GM18511 (cell line): ENCODE data around the gene LIPA.
"Not testable (repeated sequence)": the region's sequence is repeated elsewhere in the genome, so short reads cannot be mapped to it uniquely, and the experiment has no call there.

Source experiments
- ATAC-seq: cut with Tn5 transposase; IDR thresholded peaks from one replicate; pipeline ENCODE4 v1.9.1; 2021; ENCODE audit warnings: mild to moderate bottlenecking, moderate library complexity; ENCODE audit not compliant: unreplicated experiment

The LIPA gene

DNA sequence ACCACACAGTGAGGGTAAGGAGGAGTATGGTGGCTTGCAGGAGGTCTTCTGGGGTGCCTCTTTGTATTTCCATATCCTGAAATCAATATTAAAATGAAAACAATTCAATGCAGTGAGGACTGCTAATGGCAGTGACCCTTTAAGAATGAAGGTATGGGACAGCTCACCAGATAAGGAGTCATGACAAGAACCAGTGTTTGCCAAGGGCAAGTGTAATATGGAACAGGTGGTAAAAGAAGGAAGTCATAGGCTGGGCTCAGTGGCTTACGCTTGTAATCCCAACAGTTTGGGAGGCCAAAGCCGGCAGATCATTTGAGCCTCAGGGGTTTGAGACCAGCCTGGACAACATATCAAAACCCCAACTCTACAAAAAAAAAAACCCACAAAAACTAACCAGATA is 20.0 kb upstream of the LIPA start:
- no peak for ATAC-seq

DNA sequence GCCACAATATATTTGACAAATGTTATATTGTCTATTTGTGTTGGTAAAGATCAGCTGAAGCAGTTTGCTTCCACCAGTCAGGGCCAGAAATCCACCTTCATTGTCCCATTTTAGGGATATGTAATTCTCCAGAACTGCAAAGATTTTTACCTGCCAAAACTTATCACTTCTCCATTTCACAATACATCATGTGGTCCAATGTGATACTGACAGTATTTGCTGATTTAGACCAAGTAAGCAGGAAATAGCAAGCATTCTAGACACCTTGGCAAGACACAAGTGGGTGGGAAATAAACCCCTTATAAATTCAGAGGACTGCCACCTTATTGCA is 18.5 kb upstream of the LIPA start:
- no peak for ATAC-seq

DNA sequence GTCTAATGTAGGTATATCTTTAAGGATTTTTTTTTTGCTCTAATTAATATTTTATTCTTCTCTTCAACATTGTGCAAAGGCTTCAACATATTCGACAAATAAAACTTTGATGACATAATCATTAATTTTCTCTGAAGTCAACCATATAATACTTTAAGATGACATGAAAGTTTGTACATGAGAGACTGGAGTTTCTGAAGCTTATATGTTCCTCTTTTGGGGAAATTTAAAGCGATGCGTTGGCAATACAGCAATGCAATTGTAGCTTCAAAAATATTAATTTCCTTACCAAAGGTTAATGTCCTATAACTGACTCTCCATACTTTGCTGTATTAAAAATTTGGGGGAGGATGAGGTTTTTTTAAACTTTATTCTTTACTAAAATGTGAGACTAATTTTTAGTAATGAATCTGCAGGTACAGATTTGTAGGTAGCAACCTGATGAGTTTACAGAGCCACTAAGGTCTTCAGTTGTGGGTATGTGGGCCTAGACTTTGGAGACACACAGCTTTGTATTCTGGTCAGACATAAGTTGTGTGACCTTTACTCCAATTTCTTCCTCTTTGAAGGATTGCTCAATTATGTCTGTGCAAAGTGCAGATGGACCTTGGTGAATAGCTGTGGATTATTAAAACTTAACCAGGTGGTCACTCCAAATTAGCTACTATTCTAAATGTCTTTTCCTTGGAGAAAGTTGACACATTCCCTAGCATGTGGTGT is 18.0 kb upstream of the LIPA start:
- ATAC-seq: no peak

DNA sequence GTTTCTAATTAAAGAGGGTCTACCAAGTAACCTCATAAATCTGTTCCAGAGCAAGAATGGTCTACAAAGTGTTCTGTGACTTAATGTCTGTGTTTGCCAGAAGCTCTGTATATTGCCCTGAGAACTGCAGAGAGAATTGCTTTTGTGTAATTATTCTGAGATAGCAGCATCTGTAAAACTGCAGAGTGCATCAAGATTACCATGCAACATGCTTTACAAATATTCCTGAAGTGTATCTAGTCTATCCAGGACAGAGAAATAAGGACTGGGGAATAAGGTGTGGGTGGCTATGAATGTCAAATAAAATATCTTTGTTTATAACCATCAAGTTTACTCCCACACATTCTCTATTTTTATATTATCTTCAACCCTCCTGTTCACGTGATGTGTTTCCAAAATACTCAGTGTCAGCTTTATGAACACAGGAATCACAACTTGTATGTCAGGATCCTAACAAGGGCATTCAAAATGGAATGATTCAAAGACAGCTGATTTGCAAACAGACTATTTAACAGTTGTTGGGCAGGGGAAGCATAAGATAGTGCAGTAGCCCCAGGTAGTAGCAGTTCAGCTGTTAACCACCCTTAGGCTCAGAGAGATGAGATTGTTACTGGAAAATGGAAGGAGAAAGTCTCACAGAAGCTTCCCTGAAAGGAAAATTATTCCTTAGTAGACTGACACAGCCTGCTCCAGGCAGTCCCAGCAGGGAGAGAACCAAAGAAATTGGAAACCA is 15.3 kb upstream of the LIPA start:
- no peak for ATAC-seq

DNA sequence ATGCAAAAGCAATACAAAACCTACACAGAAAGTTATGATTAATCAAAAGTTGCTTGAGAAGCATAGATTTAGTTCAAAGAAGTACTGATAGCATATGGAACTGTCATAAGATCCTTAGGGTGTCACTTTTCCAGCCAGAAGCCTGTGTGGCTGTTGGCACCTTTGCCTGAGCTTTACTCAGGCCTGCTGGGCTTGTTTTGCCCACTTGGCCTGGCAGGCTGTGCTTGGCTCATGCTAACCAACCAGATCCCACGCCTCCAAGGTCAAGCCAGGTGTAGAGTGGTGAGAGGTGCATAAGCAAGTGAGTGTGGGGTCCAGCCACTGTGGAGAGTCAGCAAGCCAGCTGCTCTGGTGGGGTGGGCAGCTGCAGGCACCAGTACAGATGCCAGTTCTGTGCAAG is 12.0 kb upstream of the LIPA start:
- no peak for ATAC-seq

DNA sequence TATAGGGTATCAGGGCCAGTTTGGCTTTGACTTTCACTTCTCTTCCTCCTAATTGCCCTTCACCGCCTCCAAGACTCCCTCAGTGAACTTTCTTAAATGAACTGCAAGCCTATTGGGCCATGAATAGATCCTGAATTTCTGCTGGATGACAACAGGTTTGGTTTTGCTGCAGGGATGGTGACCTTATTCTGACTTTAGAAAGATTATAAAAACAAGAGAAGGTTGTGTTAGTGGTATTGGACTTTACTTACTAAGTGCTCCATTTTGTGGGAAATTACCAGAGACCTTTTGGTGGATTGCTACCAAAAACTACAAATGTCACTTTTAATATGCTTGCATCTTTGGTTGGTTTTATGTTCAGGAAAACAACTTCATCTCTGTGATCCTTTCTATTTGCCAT is 11.5 kb upstream of the LIPA start:
- ATAC-seq: no peak

- ATAC-seq: no peak
Observed at GRCh38 chr10:89262086-89263051, 10.8 kb upstream of the LIPA start.

- ATAC-seq: no peak
Observed at GRCh38 chr10:89258881-89259280, 7.3 kb upstream of the LIPA start.

- ATAC-seq: no peak
Observed at GRCh38 chr10:89257581-89257980, 6.0 kb upstream of the LIPA start.

GRCh38 chr10:89256962-89257361 is 5.4 kb upstream of the LIPA start:
- no peak for ATAC-seq

GRCh38 chr10:89256340-89256739 is 4.8 kb upstream of the LIPA start:
- ATAC-seq: no peak

DNA sequence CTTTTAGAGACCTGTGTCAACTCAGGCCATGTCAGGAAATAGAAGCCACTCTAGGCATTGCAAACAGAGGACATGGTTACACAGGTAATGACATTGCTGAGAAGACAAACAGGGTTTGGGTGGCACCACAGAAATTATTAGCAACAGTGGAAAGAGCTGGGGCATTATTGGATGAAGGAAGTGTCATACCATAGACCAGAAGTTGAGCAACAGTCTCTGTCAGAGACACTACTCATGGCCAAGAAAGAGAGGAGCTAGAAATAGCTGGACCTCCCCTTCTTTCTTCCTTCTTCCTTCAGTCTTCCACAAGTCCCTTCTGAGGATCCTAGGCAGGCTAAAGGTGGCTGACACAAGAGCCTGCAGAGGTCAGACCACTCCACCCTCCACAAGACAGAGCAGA is 4.2 kb upstream of the LIPA start:
- no peak for ATAC-seq

DNA sequence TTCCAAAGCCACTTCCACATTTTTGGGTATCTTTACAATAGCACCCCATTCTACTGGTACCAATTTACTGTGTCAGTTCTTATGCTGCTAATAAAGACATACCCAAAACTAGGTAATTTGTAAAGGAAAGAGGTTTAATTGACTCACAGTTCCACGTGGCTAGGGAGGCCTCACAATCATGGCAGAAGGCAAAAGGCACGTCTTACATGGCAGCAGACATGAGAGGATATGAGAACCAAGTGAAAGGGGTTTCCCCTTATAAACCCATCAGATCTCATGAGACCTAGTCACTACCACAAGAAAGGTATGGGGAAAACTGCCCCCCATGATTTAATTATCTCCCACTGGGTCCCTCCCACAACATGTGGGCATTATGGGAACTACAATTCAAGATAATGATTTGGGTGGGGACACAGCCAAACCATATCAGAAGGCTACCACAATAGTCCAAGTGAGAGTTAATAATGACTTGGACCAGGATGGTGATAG is 3.6 kb upstream of the LIPA start:
- ATAC-seq: not testable (repeated sequence)

DNA sequence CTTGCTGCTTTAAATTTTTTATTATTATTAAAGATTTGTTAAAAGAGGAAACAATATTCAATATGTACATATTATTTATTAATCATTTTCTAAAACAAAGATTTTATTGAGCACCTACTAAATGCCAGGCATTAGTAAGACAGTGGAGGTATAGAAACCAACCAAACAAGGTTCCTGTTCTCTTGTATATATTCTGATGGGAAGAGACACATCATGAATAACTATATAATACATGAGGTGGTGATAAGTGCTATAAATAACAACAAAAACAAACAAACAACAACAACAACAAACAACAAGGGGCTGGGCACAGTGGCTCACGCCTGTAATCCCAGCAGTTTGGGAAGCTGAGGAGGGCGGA is 630 bp upstream of the LIPA start:
- ATAC-seq: no peak

DNA sequence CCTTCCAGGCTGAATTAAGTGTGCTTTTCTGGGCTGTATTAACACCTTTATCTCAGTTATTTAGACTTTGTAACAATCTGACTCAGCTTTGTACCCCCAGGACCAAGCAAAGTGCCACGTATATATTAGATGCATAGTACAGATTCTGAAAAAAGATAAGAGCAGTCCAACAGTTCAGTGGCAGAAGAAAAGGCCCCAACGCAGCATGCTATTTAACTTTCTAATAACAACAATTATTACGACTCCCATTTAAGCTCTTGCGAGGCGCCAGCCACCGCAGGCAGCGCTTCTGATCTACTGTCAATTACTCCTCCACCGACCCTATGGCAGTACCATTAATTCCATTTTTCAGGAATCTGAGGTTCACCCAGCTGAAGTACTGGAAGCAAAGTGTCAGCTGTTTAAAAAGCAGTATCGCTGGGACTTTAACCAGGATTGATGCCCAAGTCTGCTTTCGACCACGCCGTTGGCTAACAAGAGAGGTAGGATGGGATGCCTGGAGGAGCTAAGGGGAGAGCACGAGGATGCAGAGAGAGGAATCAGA is 638 bp downstream of the LIPA start:
- no peak for ATAC-seq

- no peak for ATAC-seq
Observed at GRCh38 chr10:89248990-89249389, 2.6 kb downstream of the LIPA start.

DNA sequence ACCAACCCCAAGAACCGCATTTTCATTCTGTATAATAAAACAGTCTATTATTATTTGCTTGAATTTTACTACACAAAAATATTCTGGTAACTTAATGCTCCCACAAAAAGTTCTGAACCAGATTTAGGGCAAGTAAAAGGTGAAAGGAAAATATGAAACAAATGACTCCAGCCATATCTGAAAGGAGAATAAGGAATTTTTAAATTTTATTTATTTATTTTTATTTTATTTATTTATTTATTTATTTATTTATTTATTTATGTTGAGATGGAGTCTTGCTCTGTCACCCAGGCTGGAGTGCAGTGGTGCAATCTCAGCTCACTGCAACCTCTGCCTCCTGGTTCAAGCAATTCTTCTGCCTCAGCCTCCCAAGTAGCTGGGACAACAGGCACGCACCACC is 4.0 kb downstream of the LIPA start:
- not testable (repeated sequence) for ATAC-seq

GRCh38 chr10:89245802-89246201 is 5.8 kb downstream of the LIPA start:
- ATAC-seq: no peak

DNA sequence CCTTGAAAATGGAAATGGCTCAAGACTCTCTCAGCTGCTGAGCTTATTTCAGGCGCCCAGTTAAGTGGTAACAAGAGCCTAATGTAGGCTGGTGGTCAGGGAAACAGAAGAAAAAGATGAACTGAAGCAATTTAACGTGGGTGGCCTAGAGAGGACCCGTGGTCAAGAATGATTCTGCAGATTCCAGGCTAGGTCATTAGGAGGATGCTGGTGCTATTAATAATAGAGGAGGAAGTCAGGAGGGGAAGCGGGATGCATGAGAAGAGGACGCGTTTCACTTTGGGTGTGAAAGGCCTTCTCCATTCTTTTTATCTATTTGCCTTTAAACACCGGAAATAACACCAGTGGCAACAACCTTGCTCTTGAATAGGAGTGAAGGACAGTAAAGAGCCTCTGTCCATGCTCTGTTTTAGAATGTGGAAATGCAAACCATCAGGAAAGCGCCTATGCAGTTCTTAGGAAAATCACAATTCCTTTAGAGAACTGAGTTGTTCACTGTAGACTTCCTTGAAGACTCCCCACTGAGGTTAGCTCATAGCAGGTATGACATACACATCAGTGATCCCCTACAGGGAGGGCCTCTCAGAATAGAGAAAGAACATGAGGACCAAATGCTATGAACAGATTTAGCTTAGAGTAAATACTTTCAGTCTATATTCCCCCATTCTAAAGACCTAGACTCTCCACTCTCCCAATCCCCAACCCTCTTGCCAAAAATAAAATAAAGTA is 8.6 kb downstream of the LIPA start:
- ATAC-seq: peak; percentile 39

DNA sequence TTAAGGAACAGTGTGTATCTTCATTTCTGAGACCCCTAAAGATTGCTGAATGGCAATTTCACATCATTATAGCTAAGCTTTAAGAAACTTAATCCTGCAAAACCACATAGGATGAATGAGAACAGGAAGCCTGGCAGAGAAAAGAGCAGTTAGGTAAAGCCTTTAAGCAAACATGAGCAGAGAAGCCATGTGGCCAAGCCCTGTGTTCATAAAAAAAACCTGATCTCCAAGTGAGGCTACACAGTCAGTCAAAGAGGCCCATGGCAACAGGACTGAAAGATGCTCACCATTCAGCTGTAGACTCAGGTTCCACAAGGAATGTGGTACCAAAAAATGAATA is 9.3 kb downstream of the LIPA start:
- ATAC-seq: no peak
